Hepatocyte (in vitro differentiated cells): ENCODE results near the gene KDM3A. TPM values are rescaled to one million over a fixed set of nuclear protein-coding genes. Genes with fewer than 3 reads are reported as not detected.
A peak's percentile ranks its signal among the peaks of the same experiment; 100 is the strongest.
"Not testable (repeated sequence)": the region's sequence is repeated elsewhere in the genome, so short reads cannot be mapped to it uniquely, and the experiment has no call there.

Experiments used
- DNase-seq: peaks from one replicate; pipeline ENCODE4 v3.0.0-alpha.2; 2016; ENCODE audit warnings: low spot score
- H2AFZ ChIP-seq: fragments of 200-600 bp; sonication (generic); 2 replicates; pipeline ENCODE4 v1.6.0; 2016; ENCODE audit warnings: antibody characterized with exemption, mild to moderate bottlenecking
- H3K27ac ChIP-seq: fragments of 200-600 bp; sonication (generic); 2 replicates; pipeline ENCODE4 v1.5.1; 2016; ENCODE audit warnings: mild to moderate bottlenecking
- H3K27me3 ChIP-seq: fragments of 200-600 bp; sonication (generic); 2 replicates; pipeline ENCODE4 v1.6.1; 2016
- H3K36me3 ChIP-seq: fragments of 200-600 bp; sonication (generic); replicated peaks from 2 replicates; pipeline ENCODE4 v1.5.1; 2016; ENCODE audit warnings: low read depth; ENCODE audit not compliant: insufficient read depth
- H3K4me1 ChIP-seq: fragments of 200-600 bp; sonication (generic); 2 replicates; pipeline ENCODE4 v1.5.1; 2016; ENCODE audit warnings: mild to moderate bottlenecking, moderate library complexity; ENCODE audit not compliant: insufficient read depth
- H3K4me2 ChIP-seq: fragments of 200-600 bp; sonication (generic); 2 replicates; pipeline ENCODE4 v1.6.0; 2016
- H3K4me3 ChIP-seq: fragments of 200-600 bp; sonication (generic); 2 replicates; pipeline ENCODE4 v1.5.1; 2016; ENCODE audit warnings: mild to moderate bottlenecking
- H3K79me2 ChIP-seq: fragments of 200-600 bp; sonication (generic); 2 replicates; pipeline ENCODE4 v1.6.0; 2017; ENCODE audit warnings: mild to moderate bottlenecking
- H3K9me2 ChIP-seq: fragments of 200-600 bp; sonication (generic); replicated peaks from 2 replicates; pipeline ENCODE4 v1.6.0; 2017; ENCODE audit warnings: mild to moderate bottlenecking; ENCODE audit not compliant: insufficient read depth
- H3K9me3 ChIP-seq: fragments of 200-600 bp; sonication (generic); 2 replicates; pipeline ENCODE4 v1.5.1; 2016; ENCODE audit warnings: low read depth, mild to moderate bottlenecking
- H4K20me1 ChIP-seq: fragments of 200-600 bp; sonication (generic); 2 replicates; pipeline ENCODE4 v1.6.0; 2016; ENCODE audit warnings: mild to moderate bottlenecking; ENCODE audit not compliant: insufficient read depth, poor library complexity, severe bottlenecking
- EZH2 ChIP-seq: fragments of 200-600 bp; sonication (generic); IDR thresholded peaks from 2 replicates; pipeline ENCODE4 v1.6.1; 2016; ENCODE audit warnings: antibody characterized with exemption, mild to moderate bottlenecking, borderline replicate concordance
- EZH2phosphoT487 ChIP-seq: fragments of 200-600 bp; sonication (generic); IDR thresholded peaks from one replicate; pipeline ENCODE4 v1.6.1; 2018; ENCODE audit warnings: antibody characterized with exemption, mild to moderate bottlenecking, low read depth, moderate library complexity; ENCODE audit not compliant: unreplicated experiment, severe bottlenecking
- WGBS: methylation state at CpG from one replicate; pipeline ENCODE4 v1.1.6; 2016; ENCODE audit warnings: low lambda C conversion rate; ENCODE audit errors: missing lambda C conversion rate; 5-methylcytosine and 5-hydroxymethylcytosine counted together
- polyA plus RNA-seq: library from polyadenylated mRNA; unstranded; fragments of >200 nt; fragmentation: Nextera tagmentation; extraction: Ambion mirVana; gene quantifications from 2 replicates; pipeline ENCODE4 v1.2.1, GENCODE V29; 2016
- total RNA-seq: library from RNA; depleted of rRNA; stranded (reverse); fragments of >200 nt; gene quantifications from 2 replicates; pipeline ENCODE4 v1.2.3, GENCODE V29; 2014
- TF ChIP-seq, protein P1 (sequence below): fragments of 200-600 bp; sonication (generic); IDR thresholded peaks from 2 replicates; pipeline ENCODE4 v1.5.1; 2016; ENCODE audit warnings: antibody characterized with exemption, mild to moderate bottlenecking; ENCODE audit not compliant: poor library complexity

The KDM3A gene
- total and polyA plus RNA-seq, 2 experiments from 2014 or later: 13.8 to 37.5 TPM

DNA sequence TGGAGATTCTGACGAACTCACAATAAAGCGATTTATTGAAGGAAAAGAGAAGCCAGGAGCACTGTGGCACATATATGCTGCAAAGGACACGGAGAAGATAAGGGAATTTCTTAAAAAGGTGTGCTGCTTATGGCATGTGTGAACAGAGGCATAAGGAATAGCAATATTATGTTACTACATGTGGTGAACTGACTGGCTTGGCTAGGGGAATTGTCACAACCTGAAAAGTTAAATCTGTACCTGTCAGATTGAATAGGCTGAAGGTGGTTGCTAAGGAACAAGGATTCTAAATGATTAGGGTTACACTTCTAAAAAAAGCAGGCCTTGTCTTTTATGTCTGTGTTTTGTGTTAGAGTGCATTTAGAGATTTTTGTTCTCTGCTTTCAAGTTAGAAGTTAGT is 48.4 kb downstream of the KDM3A start:
- Histone ChIP-seq H3K4me2 (no peak overlapping the region), H3K4me1 (peaks cover 5% of the 10 kb centered on the region), H3K27me3 (no peaks in the 10 kb centered on the region), H3K27ac (no peak overlapping the region), H2AFZ (no peak overlapping the region), H4K20me1 (no peaks in the 10 kb centered on the region), H3K36me3 (peaks cover 9% of the 10 kb centered on the region), H3K9me3 (no peaks in the 10 kb centered on the region), H3K4me3 (no peak overlapping the region), H3K79me2 (no peaks in the 10 kb centered on the region), H3K9me2 (no peaks in the 10 kb centered on the region)
- no peak for TF ChIP-seq EZH2
- TF ChIP-seq EZH2phosphoT487: no peak
- TF ChIP-seq, protein P1, sequence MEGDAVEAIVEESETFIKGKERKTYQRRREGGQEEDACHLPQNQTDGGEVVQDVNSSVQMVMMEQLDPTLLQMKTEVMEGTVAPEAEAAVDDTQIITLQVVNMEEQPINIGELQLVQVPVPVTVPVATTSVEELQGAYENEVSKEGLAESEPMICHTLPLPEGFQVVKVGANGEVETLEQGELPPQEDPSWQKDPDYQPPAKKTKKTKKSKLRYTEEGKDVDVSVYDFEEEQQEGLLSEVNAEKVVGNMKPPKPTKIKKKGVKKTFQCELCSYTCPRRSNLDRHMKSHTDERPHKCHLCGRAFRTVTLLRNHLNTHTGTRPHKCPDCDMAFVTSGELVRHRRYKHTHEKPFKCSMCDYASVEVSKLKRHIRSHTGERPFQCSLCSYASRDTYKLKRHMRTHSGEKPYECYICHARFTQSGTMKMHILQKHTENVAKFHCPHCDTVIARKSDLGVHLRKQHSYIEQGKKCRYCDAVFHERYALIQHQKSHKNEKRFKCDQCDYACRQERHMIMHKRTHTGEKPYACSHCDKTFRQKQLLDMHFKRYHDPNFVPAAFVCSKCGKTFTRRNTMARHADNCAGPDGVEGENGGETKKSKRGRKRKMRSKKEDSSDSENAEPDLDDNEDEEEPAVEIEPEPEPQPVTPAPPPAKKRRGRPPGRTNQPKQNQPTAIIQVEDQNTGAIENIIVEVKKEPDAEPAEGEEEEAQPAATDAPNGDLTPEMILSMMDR: no peak
- WGBS: 98% methylated on average over 3 of the region's 3 CpGs
- no peak for DNase-seq

DNA sequence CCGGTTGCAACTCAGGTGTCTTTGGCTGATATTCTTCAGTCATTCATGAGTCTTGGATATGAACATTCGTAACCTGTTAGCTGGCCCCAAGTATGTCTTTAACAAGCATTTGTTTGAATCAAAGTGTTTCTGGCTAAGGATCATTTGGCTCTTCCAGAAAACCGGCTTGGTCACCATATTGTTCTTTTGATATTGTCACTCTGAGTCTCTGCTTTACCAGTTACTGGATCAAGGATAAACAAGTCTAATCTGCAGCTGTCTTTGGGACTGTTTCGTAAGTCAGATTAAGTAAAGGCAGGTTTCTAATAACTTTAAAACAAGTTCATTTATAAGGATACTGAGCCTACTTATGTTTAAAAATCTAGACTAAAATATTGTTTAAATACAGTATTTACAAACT is 49.1 kb downstream of the KDM3A start:
- no peak for DNase-seq
- no peak for TF ChIP-seq EZH2
- TF ChIP-seq, protein P1: no peak
- TF ChIP-seq EZH2phosphoT487: no peak
- H2AFZ ChIP-seq: no peak overlapping the region
- no peaks in the 10 kb centered on the region for H4K20me1 ChIP-seq
- H3K79me2 ChIP-seq: no peaks in the 10 kb centered on the region
- H3K36me3 ChIP-seq: peaks cover 5% of the 10 kb centered on the region
- WGBS: 96% methylated on average over 4 of the region's 4 CpGs
- H3K4me2 ChIP-seq: no peak overlapping the region
- H3K4me1 ChIP-seq: peaks cover 5% of the 10 kb centered on the region
- no peak overlapping the region for H3K27ac ChIP-seq
- H3K9me2 ChIP-seq: no peaks in the 10 kb centered on the region
- no peaks in the 10 kb centered on the region for H3K27me3 ChIP-seq
- no peaks in the 10 kb centered on the region for H3K9me3 ChIP-seq
- no peak overlapping the region for H3K4me3 ChIP-seq

DNA sequence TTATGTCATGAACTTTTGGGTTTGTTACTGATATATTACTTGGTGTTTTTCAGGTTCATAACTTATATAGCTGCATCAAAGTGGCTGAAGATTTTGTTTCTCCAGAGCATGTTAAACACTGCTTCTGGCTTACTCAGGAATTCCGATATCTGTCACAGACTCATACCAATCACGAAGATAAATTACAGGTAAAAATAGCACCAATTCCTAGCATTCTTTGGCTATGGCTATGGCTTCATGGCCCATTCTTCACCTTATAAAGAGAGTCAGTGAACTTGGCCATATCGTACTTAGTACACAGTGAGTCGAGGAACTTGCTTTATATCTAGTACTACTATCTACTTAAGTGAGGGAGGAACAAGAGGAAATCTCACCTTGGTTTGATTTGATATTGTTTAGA is 49.9 kb downstream of the KDM3A start:
- H3K4me3 ChIP-seq: no peak overlapping the region
- H2AFZ ChIP-seq: no peak overlapping the region
- H3K36me3 ChIP-seq: peaks cover 5% of the 10 kb centered on the region
- peaks cover 5% of the 10 kb centered on the region for H3K4me1 ChIP-seq
- no peaks in the 10 kb centered on the region for H3K9me3 ChIP-seq
- no peaks in the 10 kb centered on the region for H3K79me2 ChIP-seq
- WGBS: 76% methylated on average over 4 of the region's 4 CpGs
- H3K27ac ChIP-seq: peak overlapping the region; percentile 33
- H3K9me2 ChIP-seq: no peaks in the 10 kb centered on the region
- no peaks in the 10 kb centered on the region for H3K27me3 ChIP-seq
- no peak for TF ChIP-seq EZH2phosphoT487
- no peak overlapping the region for H3K4me2 ChIP-seq
- no peak for DNase-seq
- H4K20me1 ChIP-seq: no peaks in the 10 kb centered on the region

DNA sequence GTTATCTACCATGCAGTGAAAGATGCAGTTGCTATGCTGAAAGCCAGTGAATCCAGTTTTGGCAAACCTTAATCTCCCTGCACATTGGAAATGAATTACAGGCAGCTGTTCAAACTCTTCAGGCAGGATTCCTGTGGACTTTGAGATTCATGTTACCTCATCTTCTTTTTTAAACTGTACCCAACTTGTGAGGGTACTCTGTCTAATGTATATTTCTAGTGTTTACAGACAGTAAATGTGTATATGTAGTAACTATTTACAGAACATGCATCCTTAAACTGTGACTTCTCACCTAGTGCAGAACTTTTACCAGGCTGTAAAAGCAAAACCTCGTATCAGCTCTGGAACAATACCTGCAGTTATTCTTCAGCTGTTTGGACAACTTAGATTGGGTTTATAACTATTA is 50.9 kb downstream of the KDM3A start:
- peaks cover 5% of the 10 kb centered on the region for H3K36me3 ChIP-seq
- TF ChIP-seq EZH2: no peak
- DNase-seq: no peak

DNA sequence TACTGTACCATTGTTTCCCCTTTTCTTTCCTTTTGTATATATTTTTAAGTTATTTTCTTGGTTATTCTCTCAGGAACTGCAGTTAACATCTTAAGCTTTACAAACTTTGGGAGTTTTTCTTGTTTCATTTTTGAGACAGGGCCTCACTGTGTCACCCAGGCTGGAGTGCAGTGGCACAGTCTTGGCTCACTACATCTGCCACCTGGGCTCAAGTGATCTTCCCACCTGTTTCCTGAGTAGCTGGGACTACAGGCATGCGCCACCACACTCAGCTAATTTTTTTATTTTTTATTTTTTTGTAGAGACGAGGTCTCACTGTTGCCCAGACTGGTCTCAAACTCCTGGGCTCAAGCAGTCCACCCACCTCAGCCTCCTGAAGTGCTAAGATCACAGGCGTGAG is 55.2 kb downstream of the KDM3A start:
- not testable (repeated sequence) for H3K9me2 ChIP-seq, H3K4me2 ChIP-seq, H3K36me3 ChIP-seq, H3K79me2 ChIP-seq, H3K4me1 ChIP-seq, H2AFZ ChIP-seq, H3K4me3 ChIP-seq, H3K27me3 ChIP-seq, DNase-seq, H3K9me3 ChIP-seq, H3K27ac ChIP-seq, H4K20me1 ChIP-seq
- WGBS: 95% methylated on average over 3 of the region's 3 CpGs

More for the DNA sequence above, 50.9 kb downstream of the KDM3A start:
- no peak overlapping the region for H3K27ac ChIP-seq
- peaks cover 5% of the 10 kb centered on the region for H3K4me1 ChIP-seq
- WGBS: 63% methylated on average over 1 of the region's 1 CpG
- H3K4me3 ChIP-seq: no peak overlapping the region
- no peak overlapping the region for H2AFZ ChIP-seq
- no peaks in the 10 kb centered on the region for H3K27me3 ChIP-seq
- no peak overlapping the region for H3K4me2 ChIP-seq
- H3K9me2 ChIP-seq: no peaks in the 10 kb centered on the region
- no peaks in the 10 kb centered on the region for H4K20me1 ChIP-seq
- no peaks in the 10 kb centered on the region for H3K9me3 ChIP-seq
- H3K79me2 ChIP-seq: no peaks in the 10 kb centered on the region
